Transverse colon (tissue), 4 donors: Measurements from ENCODE around the gene NR2E3. TPM values are rescaled to one million over a fixed set of nuclear protein-coding genes. Genes with fewer than 3 reads are reported as not detected.
"Not testable (repeated sequence)": the region's sequence is repeated elsewhere in the genome, so short reads cannot be mapped to it uniquely, and the experiment has no call there.

Experiments
- DNase-seq: peaks from one replicate; pipeline ENCODE4 v3.0.0-alpha.2; 2019
- H3K27ac ChIP-seq, 4 donors: fragments of 200-600 bp; sonication (generic); 2 replicates each; pipeline ENCODE4 v1.5.1; 2016 to 2018; ENCODE audit warnings: inconsistent platforms in 4 of 4
- H3K27me3 ChIP-seq: fragments of 200-600 bp; sonication (generic); 2 replicates; pipeline ENCODE4 v1.5.1; 2017; ENCODE audit warnings: inconsistent platforms
- H3K36me3 ChIP-seq, 4 donors: fragments of 200-600 bp; sonication (generic); 2 replicates each; pipeline ENCODE4 v1.5.1; 2017 to 2019; ENCODE audit warnings: inconsistent platforms in 4 of 4
- H3K4me1 ChIP-seq, 4 donors: fragments of 200-600 bp; sonication (generic); 2 replicates each; pipeline ENCODE4 v1.5.1; 2017 to 2020; ENCODE audit warnings: inconsistent platforms in 4 of 4
- H3K4me3 ChIP-seq, 4 donors: fragments of 200-600 bp; sonication (generic); 1 replicate in 1 of 4; 2 replicates in 3 of 4; pipeline versions ENCODE4 v1.5.1 to v1.6.1; 2017 to 2019; ENCODE audit warnings: inconsistent platforms in 4 of 4
- H3K9me3 ChIP-seq, 2 donors: fragments of 200-600 bp; sonication (generic); 2 replicates each; pipeline ENCODE4 v1.5.1; 2017 to 2019; ENCODE audit warnings: inconsistent platforms in 2 of 2
- EP300 ChIP-seq: sonication (generic); formaldehyde crosslinking; IDR thresholded peaks from one replicate; pipeline ENCODE4 v1.6.1; 2017; ENCODE audit warnings: antibody characterized with exemption, low read depth
- POLR2A ChIP-seq: fragments of 450-650 bp; IDR thresholded peaks from one replicate; pipeline ENCODE4 v1.6.1; 2016; ENCODE audit warnings: antibody characterized with exemption, mild to moderate bottlenecking, moderate library complexity
- POLR2AphosphoS5 ChIP-seq, 3 donors: sonication (generic); formaldehyde crosslinking; IDR thresholded peaks; one replicate each; pipeline ENCODE4 v1.6.1; 2016; ENCODE audit warnings: antibody characterized with exemption in 3 of 3
- WGBS, 2 donors: methylation state at CpG; one replicate each; pipeline ENCODE4 v1.1.5; 2018; ENCODE audit warnings: low coverage in 1 of 2; 5-methylcytosine and 5-hydroxymethylcytosine counted together
- in situ Hi-C, 4 donors: fragments of 200-750 bp; cut with MboI; loops; one replicate each; pipeline versions ENCODE4 v1.15.0 to v1.15.1; 2017; ENCODE audit warnings: low sequenced_read_pairs in 3 of 4, low pct_ligation_motif_present in 1 of 4, low pct_unique_long_range_greater_than_20kb in 1 of 4
- intact Hi-C: fragments of 100-400 bp; cut with DNase I; formaldehyde crosslinking; loops from one replicate; pipeline ENCODE4 v1.15.1; 2023; ENCODE audit warnings: low total_unique reads
- small RNA-seq, 4 donors: library from RNA; depleted of rRNA; stranded (forward); fragments of <200 nt; gene quantifications; one replicate each; pipeline ENCODE3, GENCODE V24; 2016
- total RNA-seq, 4 donors: library from RNA; depleted of rRNA; stranded (reverse); fragments of >200 nt; gene quantifications; one replicate each; pipeline ENCODE4 v1.1.0, GENCODE V29; 2016
- TF ChIP-seq, protein P1 (sequence below), 5 experiments: fragments of 200-600 bp in 3 of 5; fragments of 450-650 bp in 2 of 5; sonication (generic) in 3 of 5; IDR thresholded peaks; 1 replicate in 2 of 5; 2 replicates in 3 of 5; pipeline ENCODE4 v1.5.1; 2016 to 2017; ENCODE audit warnings: antibody characterized with exemption in 5 of 5, inconsistent platforms in 3 of 5, mild to moderate bottlenecking in 2 of 5, moderate library complexity in 1 of 5

The NR2E3 gene
- total RNA-seq, 4 donors from 2014 or later = 0.55 to 0.95 TPM; not detected in 2

DNA sequence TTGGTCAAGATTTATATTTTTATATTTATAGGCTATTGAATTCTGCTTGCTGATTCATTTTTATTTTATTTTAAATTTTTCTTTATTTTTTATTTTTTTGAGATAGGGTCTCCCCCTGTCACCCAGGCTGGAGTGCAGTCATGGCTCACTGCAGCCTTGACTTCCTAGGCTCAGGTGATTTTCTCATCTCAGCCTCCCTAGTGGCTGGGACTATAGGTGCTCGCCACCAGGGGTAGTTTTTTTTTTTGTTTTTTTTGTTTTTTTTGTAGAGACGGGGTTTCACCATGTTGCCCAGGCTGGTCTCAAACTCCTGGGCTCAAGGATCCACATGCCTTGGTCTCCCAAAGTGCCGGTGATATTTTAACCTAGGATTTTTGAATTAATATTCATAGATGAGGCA lies 31.2 kb downstream of the NR2E3 start:
- peaks cover 0 to 3% (median 0%) of the 10 kb centered on the region in 4 donors for H3K4me1 ChIP-seq
- no peak overlapping the region for H3K4me3 ChIP-seq
- WGBS, 2 donors = 89 to 90% methylated on average over 3 of the region's 3 CpGs
- intact Hi-C loops = no loop called here
- peaks cover 0 to 14% (median 1%) of the 10 kb centered on the region in 4 donors for H3K36me3 ChIP-seq
- no peak for DNase-seq
- no peaks in the 10 kb centered on the region for H3K9me3 ChIP-seq
- no peak overlapping the region for H3K27ac ChIP-seq
- in situ Hi-C loops = no loop called here
- TF ChIP-seq POLR2A (no peak), POLR2AphosphoS5 (IDR thresholded peaks at IDR 0.05) (no peak), EP300 (no peak)
- TF ChIP-seq, protein P1, sequence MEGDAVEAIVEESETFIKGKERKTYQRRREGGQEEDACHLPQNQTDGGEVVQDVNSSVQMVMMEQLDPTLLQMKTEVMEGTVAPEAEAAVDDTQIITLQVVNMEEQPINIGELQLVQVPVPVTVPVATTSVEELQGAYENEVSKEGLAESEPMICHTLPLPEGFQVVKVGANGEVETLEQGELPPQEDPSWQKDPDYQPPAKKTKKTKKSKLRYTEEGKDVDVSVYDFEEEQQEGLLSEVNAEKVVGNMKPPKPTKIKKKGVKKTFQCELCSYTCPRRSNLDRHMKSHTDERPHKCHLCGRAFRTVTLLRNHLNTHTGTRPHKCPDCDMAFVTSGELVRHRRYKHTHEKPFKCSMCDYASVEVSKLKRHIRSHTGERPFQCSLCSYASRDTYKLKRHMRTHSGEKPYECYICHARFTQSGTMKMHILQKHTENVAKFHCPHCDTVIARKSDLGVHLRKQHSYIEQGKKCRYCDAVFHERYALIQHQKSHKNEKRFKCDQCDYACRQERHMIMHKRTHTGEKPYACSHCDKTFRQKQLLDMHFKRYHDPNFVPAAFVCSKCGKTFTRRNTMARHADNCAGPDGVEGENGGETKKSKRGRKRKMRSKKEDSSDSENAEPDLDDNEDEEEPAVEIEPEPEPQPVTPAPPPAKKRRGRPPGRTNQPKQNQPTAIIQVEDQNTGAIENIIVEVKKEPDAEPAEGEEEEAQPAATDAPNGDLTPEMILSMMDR (IDR thresholded peaks at IDR 0.05) = no peak
- H3K27me3 ChIP-seq = no peaks in the 10 kb centered on the region

- TF ChIP-seq EP300 (no peak), POLR2AphosphoS5 (IDR thresholded peaks at IDR 0.05) (no peak), POLR2A (no peak)
- TF ChIP-seq, protein P1 (IDR thresholded peaks at IDR 0.05) = no peak
- no peak for DNase-seq
- Histone ChIP-seq H3K27ac (no peak overlapping the region), H3K9me3 (no peaks in the 10 kb centered on the region), H3K36me3 (peaks cover 0 to 43% (median 11%) of the 10 kb centered on the region in 4 donors), H3K4me3 (no peak overlapping the region), H3K27me3 (no peaks in the 10 kb centered on the region), H3K4me1 (no peaks in the 10 kb centered on the region)
- WGBS, 2 donors = 85 to 100% methylated on average over 2 of the region's 2 CpGs
- intact Hi-C loops = no loop called here
- in situ Hi-C loops = no loop called here
Measured at GRCh38 chr15:71844916-71845315, 34.6 kb downstream of the NR2E3 start.

DNA sequence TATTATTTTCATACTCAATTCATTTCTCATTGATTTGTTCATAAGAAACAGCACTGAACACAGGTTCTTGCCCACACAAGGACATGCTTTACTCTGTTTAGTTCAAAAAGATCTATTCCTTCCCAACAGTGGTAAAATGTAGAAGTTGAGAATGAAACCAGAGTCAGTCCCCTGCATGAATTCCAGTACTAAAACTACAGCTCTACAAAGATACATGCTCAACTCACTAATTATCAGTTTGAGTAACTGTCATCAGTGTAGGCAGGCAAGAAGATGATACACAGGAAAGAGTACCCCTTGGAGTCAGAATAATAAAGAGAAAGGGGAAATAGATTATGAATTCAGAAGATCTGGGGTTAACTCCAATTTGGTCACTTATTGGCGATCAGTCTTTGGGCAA lies 43.2 kb downstream of the NR2E3 start:
- 97% methylated on average over 1 of the region's 1 CpG; no CpG with 5 or more reads in 1 of the 2 donors for WGBS, 2 donors
- intact Hi-C loops = no loop called here
- Histone ChIP-seq H3K4me3 (no peak overlapping the region), H3K27me3 (no peaks in the 10 kb centered on the region), H3K9me3 (no peaks in the 10 kb centered on the region), H3K27ac (no peak overlapping the region), H3K4me1 (no peaks in the 10 kb centered on the region), H3K36me3 (peaks cover 0 to 31% (median 12%) of the 10 kb centered on the region in 4 donors)
- no peak for DNase-seq
- TF ChIP-seq, protein P1 (IDR thresholded peaks at IDR 0.05) = no peak
- no peak for TF ChIP-seq EP300
- no peak for TF ChIP-seq POLR2A
- no peak for TF ChIP-seq POLR2AphosphoS5 (IDR thresholded peaks at IDR 0.05)
- in situ Hi-C loops = no loop called here

DNA sequence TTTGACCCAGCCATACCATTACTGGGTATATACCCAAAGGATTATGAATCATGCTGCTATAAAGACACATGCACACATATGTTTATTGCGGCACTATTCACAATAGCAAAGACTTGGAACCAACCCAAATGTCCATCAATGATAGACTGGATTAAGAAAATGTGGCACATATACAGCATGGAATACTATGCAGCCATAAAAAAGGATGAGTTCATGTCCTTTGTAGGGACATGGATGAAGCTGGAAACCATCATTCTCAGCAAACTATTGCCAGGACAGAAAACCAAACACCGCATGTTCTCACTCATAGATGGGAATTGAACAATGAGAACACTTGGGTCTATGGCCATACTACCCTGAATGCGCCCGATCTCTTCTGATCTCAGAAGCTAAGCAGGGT lies 47.9 kb downstream of the NR2E3 start:
- DNase-seq, H3K4me1 ChIP-seq, in situ Hi-C loops, H3K4me3 ChIP-seq, H3K27me3 ChIP-seq, H3K27ac ChIP-seq, intact Hi-C loops, H3K9me3 ChIP-seq: not testable (repeated sequence)
- peaks cover 0 to 13% (median 3%) of the 10 kb centered on the region in 4 donors for H3K36me3 ChIP-seq
- 97% methylated on average over 4 of the region's 4 CpGs; no CpG with 5 or more reads in 1 of the 2 donors for WGBS, 2 donors

Small RNA genes within 50 kb of the gene (small RNA-seq; reads per million reads assigned to genes)
- gene RNA5SP399 = 0 to 0.56 (median 0.20) reads per million in 4 donors
